NB4 (cell line): Measurements from ENCODE around the gene TLDC2.

Experiments
- DNase-seq: peaks from one replicate; pipeline ENCODE4 v3.0.0; 2010; ENCODE audit warnings: low read depth
- H3K4me3 ChIP-seq: one replicate; pipeline ENCODE4 v1.5.1; 2011; ENCODE audit warnings: mild to moderate bottlenecking, low read depth, low read length, moderate library complexity
- TF ChIP-seq, protein P1 (sequence below): IDR thresholded peaks from one replicate; pipeline ENCODE4 v1.5.1; 2012; ENCODE audit warnings: low read depth, low read length

Gene TLDC2

DNA sequence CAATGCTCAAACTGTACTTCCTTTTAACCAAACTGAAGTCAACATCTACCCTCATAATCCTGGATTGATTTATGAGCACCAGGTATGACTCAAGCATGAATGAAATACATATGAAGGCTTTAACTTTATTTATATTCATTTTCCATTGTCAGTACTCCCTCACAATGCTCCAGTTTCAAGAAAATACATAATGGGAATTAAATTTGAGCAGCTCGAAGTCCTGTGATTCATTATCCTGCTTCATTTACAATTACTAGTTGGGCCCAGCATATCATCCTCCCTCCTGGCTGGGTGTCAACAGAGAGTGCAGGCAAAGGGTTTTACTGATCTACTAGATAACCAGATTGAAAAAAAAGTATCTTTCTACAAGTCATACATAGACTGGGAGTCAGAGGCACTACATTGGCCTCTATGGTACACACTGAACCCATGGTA lies 65.5 kb downstream of the TLDC2 start:
- TF ChIP-seq, protein P1, sequence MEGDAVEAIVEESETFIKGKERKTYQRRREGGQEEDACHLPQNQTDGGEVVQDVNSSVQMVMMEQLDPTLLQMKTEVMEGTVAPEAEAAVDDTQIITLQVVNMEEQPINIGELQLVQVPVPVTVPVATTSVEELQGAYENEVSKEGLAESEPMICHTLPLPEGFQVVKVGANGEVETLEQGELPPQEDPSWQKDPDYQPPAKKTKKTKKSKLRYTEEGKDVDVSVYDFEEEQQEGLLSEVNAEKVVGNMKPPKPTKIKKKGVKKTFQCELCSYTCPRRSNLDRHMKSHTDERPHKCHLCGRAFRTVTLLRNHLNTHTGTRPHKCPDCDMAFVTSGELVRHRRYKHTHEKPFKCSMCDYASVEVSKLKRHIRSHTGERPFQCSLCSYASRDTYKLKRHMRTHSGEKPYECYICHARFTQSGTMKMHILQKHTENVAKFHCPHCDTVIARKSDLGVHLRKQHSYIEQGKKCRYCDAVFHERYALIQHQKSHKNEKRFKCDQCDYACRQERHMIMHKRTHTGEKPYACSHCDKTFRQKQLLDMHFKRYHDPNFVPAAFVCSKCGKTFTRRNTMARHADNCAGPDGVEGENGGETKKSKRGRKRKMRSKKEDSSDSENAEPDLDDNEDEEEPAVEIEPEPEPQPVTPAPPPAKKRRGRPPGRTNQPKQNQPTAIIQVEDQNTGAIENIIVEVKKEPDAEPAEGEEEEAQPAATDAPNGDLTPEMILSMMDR, result no peak
- H3K4me3 ChIP-seq, result no peak overlapping the region
- DNase-seq, result no peak
